Progenitor cell of endocrine pancreas (in vitro differentiated cells): ENCODE results near the gene RPUSD3. TPM values are rescaled to one million over a fixed set of nuclear protein-coding genes. Genes with fewer than 3 reads are reported as not detected.

Source experiments
- DNase-seq: peaks from one replicate; pipeline ENCODE4 v3.0.0; 2021; ENCODE audit warnings: low spot score; ENCODE audit not compliant: unreplicated experiment
- H3K27ac Mint-ChIP-seq: 2 replicates; pipeline ENCODE4 v1.8.0; 2021; ENCODE audit warnings: mild to moderate bottlenecking, moderate library complexity, mixed read lengths
- H3K27me3 Mint-ChIP-seq: 2 replicates; pipeline ENCODE4 v1.8.0; 2021; ENCODE audit warnings: mixed read lengths
- H3K36me3 Mint-ChIP-seq: 2 replicates; pipeline ENCODE4 v1.8.0; 2022; ENCODE audit warnings: mixed read lengths; ENCODE audit not compliant: insufficient read depth
- H3K4me1 Mint-ChIP-seq: 2 replicates; pipeline ENCODE4 v1.8.0; 2021; ENCODE audit warnings: low read depth, mixed read lengths
- H3K4me3 Mint-ChIP-seq: 2 replicates; pipeline ENCODE4 v1.8.0; 2021; ENCODE audit warnings: low read depth, mild to moderate bottlenecking, moderate library complexity, mixed read lengths
- H3K9me3 Mint-ChIP-seq: 2 replicates; pipeline ENCODE4 v1.8.0; 2021; ENCODE audit warnings: low read depth, mixed read lengths
- CTCF ChIP-seq: fragments of 200-600 bp; sonication (generic); IDR thresholded peaks from one replicate; pipeline ENCODE4 v1.5.0; 2021; ENCODE audit warnings: antibody characterized with exemption, mild to moderate bottlenecking; ENCODE audit not compliant: unreplicated experiment
- total RNA-seq: library from RNA; stranded (reverse); gene quantifications from 2 replicates; pipeline ENCODE4 v1.2.1, GENCODE V29; 2021

Gene RPUSD3
- total RNA-seq, 1 donor from 2014 or later = 55.0 TPM

GRCh38 chr3:9806137-9806536 is 37.7 kb downstream of the RPUSD3 start:
- H3K27ac Mint-ChIP-seq = peak overlapping the region; percentile 20
- DNase-seq = no peak
- H3K9me3 Mint-ChIP-seq = no peaks in the 10 kb centered on the region
- H3K4me1 Mint-ChIP-seq = peaks cover 7% of the 10 kb centered on the region
- peaks cover 6% of the 10 kb centered on the region for H3K27me3 Mint-ChIP-seq
- no peak for TF ChIP-seq CTCF
- no peak overlapping the region for H3K4me3 Mint-ChIP-seq
- peaks cover 17% of the 10 kb centered on the region for H3K36me3 Mint-ChIP-seq

GRCh38 chr3:9804996-9805395 is 38.8 kb downstream of the RPUSD3 start:
- Mint-ChIP-seq H3K27ac (no peak overlapping the region), H3K9me3 (no peaks in the 10 kb centered on the region), H3K36me3 (peaks cover 19% of the 10 kb centered on the region), H3K27me3 (no peaks in the 10 kb centered on the region), H3K4me1 (peaks cover 4% of the 10 kb centered on the region), H3K4me3 (no peak overlapping the region)
- DNase-seq = no peak
- no peak for TF ChIP-seq CTCF

- Mint-ChIP-seq H3K9me3 (no peaks in the 10 kb centered on the region), H3K36me3 (peaks cover 20% of the 10 kb centered on the region), H3K4me3 (no peak overlapping the region), H3K27me3 (no peaks in the 10 kb centered on the region), H3K27ac (peak overlapping the region; percentile 38), H3K4me1 (no peaks in the 10 kb centered on the region)
- no peak for TF ChIP-seq CTCF
- no peak for DNase-seq
These were observed 40.3 kb downstream of the RPUSD3 start for GRCh38 chr3:9803494-9803893.

- TF ChIP-seq CTCF = peak; percentile 42
- Mint-ChIP-seq H3K27me3 (no peaks in the 10 kb centered on the region), H3K9me3 (no peaks in the 10 kb centered on the region), H3K4me3 (no peak overlapping the region), H3K27ac (no peak overlapping the region), H3K4me1 (no peaks in the 10 kb centered on the region), H3K36me3 (peaks cover 26% of the 10 kb centered on the region)
- no peak for DNase-seq
These were observed 43.3 kb downstream of the RPUSD3 start for GRCh38 chr3:9800529-9800928.

GRCh38 chr3:9797196-9797945 is 46.4 kb downstream of the RPUSD3 start:
- H3K9me3 Mint-ChIP-seq = no peaks in the 10 kb centered on the region
- no peak for TF ChIP-seq CTCF
- H3K27ac Mint-ChIP-seq = no peak overlapping the region
- H3K36me3 Mint-ChIP-seq = peaks cover 19% of the 10 kb centered on the region
- DNase-seq = no peak
- H3K4me3 Mint-ChIP-seq = no peak overlapping the region
- H3K4me1 Mint-ChIP-seq = peaks cover 12% of the 10 kb centered on the region
- H3K27me3 Mint-ChIP-seq = no peaks in the 10 kb centered on the region
